Loucy (cell line): ENCODE data around the gene C5orf46.

ENCODE experiments used
- EZH2phosphoT487 ChIP-seq: fragments of 200-600 bp; IDR thresholded peaks from 2 replicates; pipeline ENCODE4 v1.6.1; 2018; ENCODE audit warnings: antibody characterized with exemption, mild to moderate bottlenecking, moderate library complexity, borderline replicate concordance
- TF ChIP-seq, protein P1 (sequence below): fragments of 200-600 bp; sonication (generic); conservative IDR thresholded peaks from 2 replicates; pipeline ENCODE4 v1.5.1; 2014; ENCODE audit warnings: mild to moderate bottlenecking, antibody characterized with exemption, low read length

DNA sequence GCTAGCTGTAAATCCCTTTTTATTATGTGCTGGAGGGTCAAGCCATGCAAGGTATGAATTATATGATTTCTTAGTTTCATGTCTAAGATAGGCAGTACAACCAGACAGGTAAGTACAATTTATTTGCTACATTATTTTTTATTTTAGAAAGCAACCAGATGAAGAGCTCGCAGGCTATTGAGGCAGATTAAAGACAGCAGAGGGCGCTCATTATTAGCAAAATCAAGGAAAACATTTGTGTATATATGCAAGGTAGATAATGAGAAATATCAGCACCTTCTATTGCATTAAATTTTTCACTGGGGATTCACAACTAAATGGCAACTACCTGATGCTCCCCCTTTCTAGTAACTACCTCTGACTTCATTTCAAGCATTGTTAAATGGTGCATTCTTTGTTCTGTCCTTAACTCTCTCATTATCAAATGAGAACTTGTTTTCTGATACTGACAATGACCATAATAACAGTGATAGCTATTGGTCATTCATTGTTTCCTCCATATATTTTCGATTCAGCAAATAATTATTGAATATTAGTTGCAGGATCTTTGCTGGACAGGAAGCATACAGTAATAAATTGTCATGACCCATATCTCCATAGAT, 19.2 kb downstream of the C5orf46 start:
- TF ChIP-seq, protein P1, sequence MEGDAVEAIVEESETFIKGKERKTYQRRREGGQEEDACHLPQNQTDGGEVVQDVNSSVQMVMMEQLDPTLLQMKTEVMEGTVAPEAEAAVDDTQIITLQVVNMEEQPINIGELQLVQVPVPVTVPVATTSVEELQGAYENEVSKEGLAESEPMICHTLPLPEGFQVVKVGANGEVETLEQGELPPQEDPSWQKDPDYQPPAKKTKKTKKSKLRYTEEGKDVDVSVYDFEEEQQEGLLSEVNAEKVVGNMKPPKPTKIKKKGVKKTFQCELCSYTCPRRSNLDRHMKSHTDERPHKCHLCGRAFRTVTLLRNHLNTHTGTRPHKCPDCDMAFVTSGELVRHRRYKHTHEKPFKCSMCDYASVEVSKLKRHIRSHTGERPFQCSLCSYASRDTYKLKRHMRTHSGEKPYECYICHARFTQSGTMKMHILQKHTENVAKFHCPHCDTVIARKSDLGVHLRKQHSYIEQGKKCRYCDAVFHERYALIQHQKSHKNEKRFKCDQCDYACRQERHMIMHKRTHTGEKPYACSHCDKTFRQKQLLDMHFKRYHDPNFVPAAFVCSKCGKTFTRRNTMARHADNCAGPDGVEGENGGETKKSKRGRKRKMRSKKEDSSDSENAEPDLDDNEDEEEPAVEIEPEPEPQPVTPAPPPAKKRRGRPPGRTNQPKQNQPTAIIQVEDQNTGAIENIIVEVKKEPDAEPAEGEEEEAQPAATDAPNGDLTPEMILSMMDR: peak; percentile 79
- TF ChIP-seq EZH2phosphoT487: no peak
